Spleen (tissue), 11 donors: ENCODE data around the gene HES4. TPM values are rescaled to one million over a fixed set of nuclear protein-coding genes. Genes with fewer than 3 reads are reported as not detected.

Experiments
- DNase-seq: peaks from one replicate; pipeline ENCODE4 v3.0.0-alpha.2; 2020
- H3K27ac ChIP-seq, 8 donors: fragments of 200-600 bp; sonication (generic) in 7 of 8; 1 replicate in 4 of 8; 2 replicates in 4 of 8; pipeline versions ENCODE4 v1.5.0 to v1.8.0; 2016 to 2021; ENCODE audit warnings: inconsistent platforms in 4 of 8, mild to moderate bottlenecking in 4 of 8, moderate library complexity in 1 of 8
- H3K27me3 ChIP-seq, 7 donors: fragments of 200-600 bp; sonication (generic) in 6 of 7; replicated peaks in 1 of 7; 1 replicate in 4 of 7; 2 replicates in 3 of 7; pipeline versions ENCODE4 v1.5.0 to v1.8.0; 2016 to 2021; ENCODE audit warnings: inconsistent platforms in 3 of 7, mild to moderate bottlenecking in 1 of 7
- H3K36me3 ChIP-seq, 6 donors: fragments of 200-600 bp; sonication (generic) in 5 of 6; 1 replicate in 4 of 6; 2 replicates in 2 of 6; pipeline versions ENCODE4 v1.5.0 to v1.8.0; 2016 to 2021; ENCODE audit warnings: inconsistent platforms in 2 of 6
- H3K4me1 ChIP-seq, 6 donors: fragments of 200-600 bp; sonication (generic) in 5 of 6; 1 replicate in 3 of 6; 2 replicates in 3 of 6; pipeline versions ENCODE4 v1.5.0 to v1.8.0; 2016 to 2021; ENCODE audit warnings: inconsistent platforms in 3 of 6
- H3K4me3 ChIP-seq, 8 donors: fragments of 200-600 bp; sonication (generic) in 7 of 8; 1 replicate in 4 of 8; 2 replicates in 4 of 8; pipeline versions ENCODE4 v1.5.0 to v1.8.0; 2016 to 2021; ENCODE audit warnings: inconsistent platforms in 4 of 8, mild to moderate bottlenecking in 4 of 8, moderate library complexity in 2 of 8
- H3K9me3 ChIP-seq, 8 donors: fragments of 200-600 bp; sonication (generic) in 7 of 8; 1 replicate in 4 of 8; 2 replicates in 4 of 8; pipeline versions ENCODE4 v1.5.0 to v1.8.0; 2016 to 2021; ENCODE audit warnings: inconsistent platforms in 4 of 8
- POLR2A ChIP-seq, 3 donors: fragments of 450-650 bp; IDR thresholded peaks; one replicate each; pipeline ENCODE4 v1.5.1; 2017; ENCODE audit warnings: antibody characterized with exemption in 3 of 3, mild to moderate bottlenecking in 1 of 3
- POLR2AphosphoS5 ChIP-seq, 3 donors: sonication (generic); formaldehyde crosslinking; IDR thresholded peaks; one replicate each; pipeline ENCODE4 v1.5.1; 2017; ENCODE audit warnings: antibody characterized with exemption in 3 of 3
- WGBS, 5 donors: extraction: QIAGEN DNeasy Blood & Tissue Kit in 3 of 5; methylation state at CpG; one replicate each; pipeline versions ENCODE4 v1.1.5 to v1.1.7; 2013 to 2018; 5-methylcytosine and 5-hydroxymethylcytosine counted together
- intact Hi-C: fragments of 100-400 bp; cut with DNase I; formaldehyde crosslinking; loops from one replicate; pipeline ENCODE4 v1.15.0; 2023; ENCODE audit warnings: low total_unique reads
- polyA plus RNA-seq, 3 donors: library from polyadenylated mRNA; stranded (reverse); fragments of 200-250 nt; gene quantifications; one replicate each; pipeline ENCODE4 v1.2.1, GENCODE V29; 2013
- total RNA-seq, 7 donors: library from RNA; depleted of rRNA in 3 of 7; stranded (reverse); fragments of >200 nt in 3 of 7; fragmentation: NEBNext Ultra II Directional in 4 of 7; extraction: Animal tissue kit (Norgen Biotek cat#: 25700) in 4 of 7; gene quantifications; one replicate each; pipeline versions ENCODE4 v1.1.0 to v1.2.1, GENCODE V29; 2016 to 2021
- TF ChIP-seq, protein P1 (sequence below), 11 experiments: fragments of 200-600 bp in 7 of 11; fragments of 450-650 bp in 4 of 11; sonication (generic) in 4 of 11; IDR thresholded peaks in 8 of 11; conservative IDR thresholded peaks in 3 of 11; 1 replicate in 7 of 11; 2 replicates in 4 of 11; pipeline versions ENCODE4 v1.4.0 to v1.8.0; 2016 to 2021; ENCODE audit warnings: antibody characterized with exemption in 11 of 11, inconsistent platforms in 4 of 11, mild to moderate bottlenecking in 1 of 11
- donor health status: healthy with polysubstance abuse.
- donor health status: DM: no; HTN: no; CAD: no; lungs with moderate emphysema.
- donor health status: DM: no; HTN: no; CAD: no.
- donor health status: Bipolar disorder and iron deficiency.
- donor health status: healthy.
- donor health status: DM: no; HTN: no; CAD: no.
- donor health status: DM: yes; HTN: yes; CAD: no.

Gene HES4
- total and polyA plus RNA-seq, 10 donors = 3.8 to 64.3 (median 20.6) TPM

DNA sequence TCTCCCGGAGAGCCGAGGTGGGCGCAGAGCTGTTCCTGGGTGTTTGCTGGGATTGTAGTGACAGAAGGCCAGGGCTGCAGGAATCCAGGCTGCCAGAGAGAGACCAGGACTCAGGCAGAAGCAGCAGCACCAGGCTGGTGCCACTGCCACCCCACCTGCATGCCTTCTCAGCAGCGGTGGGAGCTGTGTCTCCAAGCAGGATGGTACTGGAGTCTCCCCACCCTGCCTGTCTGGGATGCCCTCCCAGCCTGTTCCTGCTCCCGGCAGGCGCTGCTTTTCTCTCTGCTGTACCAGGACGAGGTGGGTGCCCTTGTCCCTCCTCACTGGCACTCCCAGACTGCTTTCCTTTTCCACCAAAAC, 4.5 kb upstream of the HES4 start:
- Histone ChIP-seq H3K36me3 (no peaks in the 10 kb centered on the region), H3K27me3 (peaks cover 0 to 75% (median 52%) of the 10 kb centered on the region in 7 donors), H3K9me3 (no peaks in the 10 kb centered on the region), H3K27ac (no peak overlapping the region), H3K4me3 (no peak overlapping the region), H3K4me1 (peaks cover 3 to 56% (median 39%) of the 10 kb centered on the region in 6 donors)
- TF ChIP-seq POLR2AphosphoS5 (IDR thresholded peaks at IDR 0.05) (no peak), POLR2A (IDR thresholded peaks at IDR 0.05) (no peak)
- TF ChIP-seq, protein P1, sequence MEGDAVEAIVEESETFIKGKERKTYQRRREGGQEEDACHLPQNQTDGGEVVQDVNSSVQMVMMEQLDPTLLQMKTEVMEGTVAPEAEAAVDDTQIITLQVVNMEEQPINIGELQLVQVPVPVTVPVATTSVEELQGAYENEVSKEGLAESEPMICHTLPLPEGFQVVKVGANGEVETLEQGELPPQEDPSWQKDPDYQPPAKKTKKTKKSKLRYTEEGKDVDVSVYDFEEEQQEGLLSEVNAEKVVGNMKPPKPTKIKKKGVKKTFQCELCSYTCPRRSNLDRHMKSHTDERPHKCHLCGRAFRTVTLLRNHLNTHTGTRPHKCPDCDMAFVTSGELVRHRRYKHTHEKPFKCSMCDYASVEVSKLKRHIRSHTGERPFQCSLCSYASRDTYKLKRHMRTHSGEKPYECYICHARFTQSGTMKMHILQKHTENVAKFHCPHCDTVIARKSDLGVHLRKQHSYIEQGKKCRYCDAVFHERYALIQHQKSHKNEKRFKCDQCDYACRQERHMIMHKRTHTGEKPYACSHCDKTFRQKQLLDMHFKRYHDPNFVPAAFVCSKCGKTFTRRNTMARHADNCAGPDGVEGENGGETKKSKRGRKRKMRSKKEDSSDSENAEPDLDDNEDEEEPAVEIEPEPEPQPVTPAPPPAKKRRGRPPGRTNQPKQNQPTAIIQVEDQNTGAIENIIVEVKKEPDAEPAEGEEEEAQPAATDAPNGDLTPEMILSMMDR (IDR thresholded peaks at IDR 0.05 in 8 of 11, conservative IDR thresholded peaks at IDR 0.05 in 3 of 11) = no peak
- WGBS, 5 donors = 27 to 55% (median 47%) methylated on average over 4 to 7 of the region's 7 CpGs
- DNase-seq = no peak
- intact Hi-C loops = no loop called here

DNA sequence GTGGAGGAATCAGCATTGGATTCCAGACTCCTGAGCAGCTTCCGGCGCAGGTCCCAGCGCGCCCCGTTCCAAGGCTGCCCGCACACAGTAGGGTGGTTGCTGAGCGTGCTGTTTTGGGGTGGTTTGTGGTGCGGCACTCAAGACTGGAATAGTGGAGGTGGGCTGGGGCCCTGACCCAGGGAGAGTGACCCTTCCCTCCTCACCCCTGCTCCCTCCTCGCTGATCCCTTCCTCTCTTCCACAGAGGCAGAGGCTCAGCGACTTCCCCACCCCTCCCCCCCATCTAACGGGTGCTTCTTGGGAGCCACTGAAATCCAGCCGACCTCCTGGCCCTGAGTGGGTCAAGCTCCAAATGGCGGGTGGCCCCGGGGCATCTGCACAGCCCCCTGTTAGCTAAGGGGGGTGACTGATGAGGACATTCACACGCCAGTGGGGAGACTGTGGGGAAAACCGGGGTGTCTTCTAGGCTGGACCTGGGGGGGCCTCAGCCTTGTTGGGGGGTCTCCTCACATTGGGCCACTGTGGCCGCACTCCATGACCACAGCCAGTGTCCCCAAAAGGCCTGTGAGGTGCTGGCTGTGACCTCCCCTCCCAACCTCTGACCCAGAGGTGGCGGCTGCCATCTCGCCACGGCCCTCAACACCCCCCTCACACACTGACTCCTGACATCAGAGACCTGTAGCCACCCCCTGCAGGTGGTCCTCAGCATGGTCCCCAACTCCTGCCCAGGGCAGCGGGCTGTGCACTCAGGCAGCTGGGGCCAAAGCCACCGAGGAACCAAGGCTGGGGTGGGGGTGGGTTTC, 3.9 kb upstream of the HES4 start:
- H3K36me3 ChIP-seq = no peaks in the 10 kb centered on the region
- no peak overlapping the region for H3K4me3 ChIP-seq
- H3K4me1 ChIP-seq = peaks cover 5 to 61% (median 45%) of the 10 kb centered on the region in 6 donors
- DNase-seq = peak; percentile 70
- TF ChIP-seq, protein P1 (IDR thresholded peaks at IDR 0.05 in 8 of 11, conservative IDR thresholded peaks at IDR 0.05 in 3 of 11) = no peak
- no peak for TF ChIP-seq POLR2A (IDR thresholded peaks at IDR 0.05)
- no peak for TF ChIP-seq POLR2AphosphoS5 (IDR thresholded peaks at IDR 0.05)
- intact Hi-C loops = no loop called here
- H3K27ac ChIP-seq = no peak overlapping the region
- no peaks in the 10 kb centered on the region for H3K9me3 ChIP-seq
- peaks cover 0 to 81% (median 58%) of the 10 kb centered on the region in 7 donors for H3K27me3 ChIP-seq
- 74 to 86% (median 81%) methylated on average over 14 to 22 of the region's 22 CpGs for WGBS, 5 donors

DNA sequence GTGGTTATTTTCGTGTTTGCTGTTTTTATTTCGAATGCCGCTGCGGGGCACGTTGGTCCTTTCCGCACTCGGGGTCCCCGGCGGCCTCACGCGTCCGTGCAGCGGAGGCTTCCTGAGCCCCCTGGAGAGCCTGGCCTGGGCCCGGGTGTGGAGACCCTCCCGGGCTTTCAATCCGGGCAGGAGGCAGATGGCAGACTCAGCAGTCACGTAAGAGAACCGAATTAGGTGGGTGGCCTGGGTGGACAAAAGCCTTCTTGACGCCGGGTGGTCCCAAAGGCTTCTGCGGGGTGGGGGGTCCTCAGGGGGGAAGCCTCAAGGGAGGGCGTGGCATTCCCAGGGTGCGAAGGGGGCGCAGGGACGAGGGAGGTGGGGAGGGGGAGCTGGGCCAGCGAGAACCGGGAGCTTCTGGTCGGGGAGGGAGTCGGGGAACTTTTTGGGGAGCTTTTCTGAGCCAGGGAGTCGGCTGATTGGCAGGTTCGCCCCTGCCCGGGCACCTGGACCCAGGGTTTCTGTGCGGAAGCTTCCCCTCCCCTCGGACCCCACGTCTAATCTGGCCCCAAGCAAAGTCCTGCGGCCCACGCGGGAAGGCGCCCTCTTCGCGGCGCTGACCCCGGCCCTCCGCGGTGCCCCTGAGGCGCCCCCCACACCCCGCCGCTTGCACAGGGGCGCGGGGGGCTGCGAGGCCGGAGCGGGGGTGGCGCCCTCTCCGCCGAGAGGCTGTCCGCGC, 1.3 kb upstream of the HES4 start:
- H3K27ac ChIP-seq = peak overlapping the region in 7 of 8 donors; percentile 87 to 93 (median 89)
- intact Hi-C loops = no loop called here
- peaks cover 0 to 5% (median 0%) of the 10 kb centered on the region in 6 donors for H3K36me3 ChIP-seq
- no peak for TF ChIP-seq POLR2AphosphoS5 (IDR thresholded peaks at IDR 0.05)
- TF ChIP-seq POLR2A (IDR thresholded peaks at IDR 0.05) = no peak
- TF ChIP-seq, protein P1 (IDR thresholded peaks at IDR 0.05 in 8 of 11, conservative IDR thresholded peaks at IDR 0.05 in 3 of 11) = no peak
- peak; percentile 74 for DNase-seq
- H3K4me1 ChIP-seq = peaks cover 5 to 84% (median 61%) of the 10 kb centered on the region in 6 donors
- peaks cover 6 to 100% (median 75%) of the 10 kb centered on the region in 7 donors for H3K27me3 ChIP-seq
- H3K9me3 ChIP-seq = no peaks in the 10 kb centered on the region
- H3K4me3 ChIP-seq = peak overlapping the region; percentile 38 to 79 (median 53)
- 1 to 4% (median 3%) methylated on average over 32 to 58 of the region's 58 CpGs for WGBS, 5 donors
